ENCODE measurements around the gene SOX5. TPM values are rescaled to one million over a fixed set of nuclear protein-coding genes. Genes with fewer than 3 reads are reported as not detected.
"Not testable (repeated sequence)": the region's sequence is repeated elsewhere in the genome, so short reads cannot be mapped to it uniquely, and the experiment has no call there.

The SOX5 gene
- total and polyA plus RNA-seq, 2 of the 8 experiments (the other 6 are each of a cell fraction or from before 2014, with no cell fraction given), result 2.2 to 2.6 TPM

- H3K4me1 ChIP-seq (replicated peaks in 1 of 4; ENCODE audit: control insufficient read depth in 3 of 4, insufficient read depth in 4 of 4, low read length in 3 of 4); CTCF ChIA-PET (ENCODE audit: partially characterized antibody); H3K79me2 ChIP-seq (ENCODE audit: control insufficient read depth in 1 of 2, insufficient read depth in 2 of 2, low read length in 2 of 2); H4K91ac ChIP-seq (replicated peaks; ENCODE audit: insufficient read length, low read length); H3K27me3 ChIP-seq (replicated peaks in 1 of 4; ENCODE audit: control insufficient read depth in 3 of 4, extremely low read depth in 1 of 4, insufficient read depth in 3 of 4, low read length in 3 of 4); H3K23ac ChIP-seq (ENCODE audit: insufficient read length); H3K18ac ChIP-seq (ENCODE audit: extremely low read depth, low read length); H3K14ac ChIP-seq (ENCODE audit: insufficient read length); H2AK5ac ChIP-seq (ENCODE audit: low read depth, low read length); H4K8ac ChIP-seq (ENCODE audit: extremely low read depth, insufficient read depth, low read length); H2BK5ac ChIP-seq (ENCODE audit: low read depth, low read length); H3K4me3 ChIP-seq (ENCODE audit: extremely low read depth in 1 of 4, insufficient read depth in 2 of 4, low read depth in 3 of 4, low read length in 4 of 4); H3K23me2 ChIP-seq (ENCODE audit: low read depth, low read length); DNase-seq (ENCODE audit: low read depth in 1 of 2, low spot score in 2 of 2); H2BK20ac ChIP-seq (ENCODE audit: low read length); H3K4ac ChIP-seq (replicated peaks; ENCODE audit: insufficient read length, low read depth, low read length); H4K20me1 ChIP-seq (replicated peaks in 1 of 2; ENCODE audit: control insufficient read depth in 1 of 2, insufficient read depth in 2 of 2, low read length in 2 of 2); H2BK120ac ChIP-seq (replicated peaks; ENCODE audit: low read depth, low read length); H3K79me1 ChIP-seq (ENCODE audit: low read depth, low read length); H2BK15ac ChIP-seq (ENCODE audit: low read length); H3K56ac ChIP-seq (replicated peaks; ENCODE audit: insufficient read length, low read depth, low read length); H3K9me3 ChIP-seq (ENCODE audit: insufficient read depth in 2 of 2, low read depth in 1 of 2, low read length in 1 of 2); H3K9ac ChIP-seq (replicated peaks in 1 of 4; ENCODE audit: extremely low read depth in 1 of 4, low read depth in 3 of 4, low read length in 3 of 4); H2AFZ ChIP-seq (ENCODE audit: low read length); FAIRE-seq; H3K36me3 ChIP-seq (ENCODE audit: control insufficient read depth in 2 of 4, insufficient read depth in 4 of 4, low read length in 3 of 4); H4K5ac ChIP-seq (ENCODE audit: insufficient read length, low read depth, low read length); H2BK12ac ChIP-seq (ENCODE audit: low read depth, low read length); POLR2A ChIA-PET (ENCODE audit: partially characterized antibody); H3K4me2 ChIP-seq (ENCODE audit: insufficient read depth in 1 of 2, low read depth in 2 of 2, low read length in 2 of 2); H3K27ac ChIP-seq (ENCODE audit: low read depth, low read length): not testable (repeated sequence)
- WGBS, 2 experiments (ENCODE audit: extremely low coverage in 1 of 2, insufficient coverage in 1 of 2, insufficient read length in 1 of 2, insufficient replicate concordance in 2 of 2, low coverage in 1 of 2, low lambda C conversion rate in 2 of 2, missing lambda C conversion rate in 1 of 2), result 92% methylated on average over 11 of the region's 11 CpGs; no CpG with 5 or more reads in 1 of the 2 experiments
These were observed 124.3 kb downstream of the SOX5 start for GRCh38 chr12:23825124-23825523.
